Breast epithelium (tissue), 4 donors: Measurements from ENCODE around the gene CLSTN2. TPM values are rescaled to one million over a fixed set of nuclear protein-coding genes. Genes with fewer than 3 reads are reported as not detected.

Experiments used
- DNase-seq, 2 donors: peaks; one replicate each; pipeline ENCODE4 v3.0.0-alpha.2; 2019; ENCODE audit warnings: low spot score in 2 of 2
- H3K27ac ChIP-seq, 2 donors: fragments of 200-600 bp; sonication (generic) in 1 of 2; one replicate each; pipeline ENCODE4 v1.5.1; 2016 to 2019; ENCODE audit warnings: mild to moderate bottlenecking in 1 of 2
- H3K27me3 ChIP-seq, 2 donors: fragments of 200-600 bp; sonication (generic) in 1 of 2; one replicate each; pipeline versions ENCODE4 v1.5.1 to v1.6.0; 2017 to 2019; ENCODE audit warnings: control low read depth in 1 of 2, mild to moderate bottlenecking in 1 of 2
- H3K36me3 ChIP-seq: fragments of 200-600 bp; one replicate; pipeline ENCODE4 v1.5.1; 2019
- H3K4me1 ChIP-seq, 2 donors: fragments of 200-600 bp; sonication (generic); one replicate each; pipeline ENCODE4 v1.5.1; 2016 to 2019; ENCODE audit warnings: control low read depth in 1 of 2
- H3K4me3 ChIP-seq, 3 donors: fragments of 200-600 bp; sonication (generic); 1 replicate in 2 of 3; 2 replicates in 1 of 3; pipeline ENCODE4 v1.5.1; 2016 to 2019; ENCODE audit warnings: mild to moderate bottlenecking in 3 of 3, moderate library complexity in 2 of 3
- H3K9me3 ChIP-seq, 2 donors: fragments of 200-600 bp; sonication (generic) in 1 of 2; one replicate each; pipeline ENCODE4 v1.5.1; 2016 to 2019; ENCODE audit warnings: control low read depth in 1 of 2
- POLR2A ChIP-seq: fragments of 450-650 bp; IDR thresholded peaks from one replicate; pipeline ENCODE4 v1.6.1; 2016; ENCODE audit warnings: antibody characterized with exemption, mild to moderate bottlenecking, moderate library complexity
- POLR2AphosphoS5 ChIP-seq, 3 donors: sonication (generic); formaldehyde crosslinking; IDR thresholded peaks; one replicate each; pipeline ENCODE4 v1.6.1; 2017; ENCODE audit warnings: antibody characterized with exemption in 3 of 3
- intact Hi-C: fragments of 100-400 bp; cut with DNase I; formaldehyde crosslinking; loops from one replicate; pipeline ENCODE4 v1.15.1; 2023; ENCODE audit warnings: low total_unique reads
- total RNA-seq, 3 donors: library from RNA; depleted of rRNA; stranded (reverse); fragments of >200 nt; gene quantifications; one replicate each; pipeline ENCODE4 v1.1.0, GENCODE V29; 2016
- TF ChIP-seq, protein P1 (sequence below), 3 donors: fragments of 450-650 bp; IDR thresholded peaks; one replicate each; pipeline ENCODE4 v1.5.1; 2016 to 2017; ENCODE audit warnings: antibody characterized with exemption in 3 of 3, mild to moderate bottlenecking in 3 of 3, moderate library complexity in 3 of 3

Gene CLSTN2
- total RNA-seq, 3 donors from 2014 or later: 15.5 to 75.5 (median 33.1) TPM

DNA sequence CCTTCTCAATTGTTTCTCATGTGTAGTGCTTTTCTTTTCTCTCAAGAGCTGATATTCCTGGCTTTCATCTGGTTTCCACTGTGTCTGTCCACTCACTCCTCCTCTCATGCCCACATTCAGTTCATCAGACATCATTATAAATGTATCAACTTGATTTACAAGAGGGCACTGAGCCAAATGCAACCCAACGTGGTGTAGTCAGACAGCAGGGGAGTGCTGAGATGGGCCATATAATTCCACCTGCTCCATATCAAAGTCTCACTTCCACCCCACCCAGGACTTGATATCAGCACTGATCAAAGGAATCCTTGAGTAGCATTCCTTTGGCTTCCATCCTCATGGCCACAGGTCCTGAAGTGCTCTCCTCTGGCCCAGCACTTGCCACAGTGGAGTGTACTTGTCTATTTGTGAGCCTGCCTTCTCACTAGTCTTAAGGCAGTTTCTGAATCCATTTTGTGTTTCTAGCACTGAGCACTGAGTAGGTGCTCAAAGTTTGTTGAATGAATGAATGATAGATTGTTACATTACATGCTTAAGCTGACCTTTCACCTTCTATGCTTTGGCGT lies 252.8 kb downstream of the CLSTN2 start:
- intact Hi-C loops: no loop called here
- H3K27me3 ChIP-seq: no peaks in the 10 kb centered on the region
- H3K27ac ChIP-seq: no peak overlapping the region
- no peak for DNase-seq
- H3K4me1 ChIP-seq: no peaks in the 10 kb centered on the region
- H3K9me3 ChIP-seq: no peaks in the 10 kb centered on the region
- TF ChIP-seq POLR2A (no peak), POLR2AphosphoS5 (IDR thresholded peaks at IDR 0.05) (no peak)
- TF ChIP-seq, protein P1, sequence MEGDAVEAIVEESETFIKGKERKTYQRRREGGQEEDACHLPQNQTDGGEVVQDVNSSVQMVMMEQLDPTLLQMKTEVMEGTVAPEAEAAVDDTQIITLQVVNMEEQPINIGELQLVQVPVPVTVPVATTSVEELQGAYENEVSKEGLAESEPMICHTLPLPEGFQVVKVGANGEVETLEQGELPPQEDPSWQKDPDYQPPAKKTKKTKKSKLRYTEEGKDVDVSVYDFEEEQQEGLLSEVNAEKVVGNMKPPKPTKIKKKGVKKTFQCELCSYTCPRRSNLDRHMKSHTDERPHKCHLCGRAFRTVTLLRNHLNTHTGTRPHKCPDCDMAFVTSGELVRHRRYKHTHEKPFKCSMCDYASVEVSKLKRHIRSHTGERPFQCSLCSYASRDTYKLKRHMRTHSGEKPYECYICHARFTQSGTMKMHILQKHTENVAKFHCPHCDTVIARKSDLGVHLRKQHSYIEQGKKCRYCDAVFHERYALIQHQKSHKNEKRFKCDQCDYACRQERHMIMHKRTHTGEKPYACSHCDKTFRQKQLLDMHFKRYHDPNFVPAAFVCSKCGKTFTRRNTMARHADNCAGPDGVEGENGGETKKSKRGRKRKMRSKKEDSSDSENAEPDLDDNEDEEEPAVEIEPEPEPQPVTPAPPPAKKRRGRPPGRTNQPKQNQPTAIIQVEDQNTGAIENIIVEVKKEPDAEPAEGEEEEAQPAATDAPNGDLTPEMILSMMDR (IDR thresholded peaks at IDR 0.05): no peak
- no peaks in the 10 kb centered on the region for H3K36me3 ChIP-seq
- H3K4me3 ChIP-seq: no peak overlapping the region

DNA sequence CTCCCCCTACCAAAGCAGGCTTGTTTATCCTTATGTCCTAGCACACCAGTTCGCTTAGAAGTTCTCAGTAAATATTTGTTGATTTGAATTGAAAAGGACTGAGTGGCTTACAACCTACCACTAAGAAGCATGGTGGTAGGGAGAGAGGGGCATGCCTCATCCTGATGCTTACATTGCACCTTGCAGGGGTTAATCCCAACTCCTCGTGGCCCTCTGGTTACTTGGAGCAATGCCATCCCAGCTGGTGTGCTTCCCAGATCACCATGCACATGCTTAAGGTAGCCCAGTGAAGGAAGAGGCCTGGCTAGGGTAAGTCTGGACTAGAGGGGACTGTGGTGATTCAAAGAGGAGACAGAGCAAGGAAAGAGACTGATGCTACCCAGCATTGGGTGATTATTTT lies 253.3 kb downstream of the CLSTN2 start:
- H3K36me3 ChIP-seq: no peaks in the 10 kb centered on the region
- no peaks in the 10 kb centered on the region for H3K27me3 ChIP-seq
- intact Hi-C loops: no loop called here
- DNase-seq: no peak
- TF ChIP-seq, protein P1 (IDR thresholded peaks at IDR 0.05): no peak
- TF ChIP-seq POLR2A: no peak
- no peaks in the 10 kb centered on the region for H3K4me1 ChIP-seq
- H3K4me3 ChIP-seq: no peak overlapping the region
- H3K9me3 ChIP-seq: peaks cover 0 to 1% of the 10 kb centered on the region in 2 donors
- no peak overlapping the region for H3K27ac ChIP-seq

DNA sequence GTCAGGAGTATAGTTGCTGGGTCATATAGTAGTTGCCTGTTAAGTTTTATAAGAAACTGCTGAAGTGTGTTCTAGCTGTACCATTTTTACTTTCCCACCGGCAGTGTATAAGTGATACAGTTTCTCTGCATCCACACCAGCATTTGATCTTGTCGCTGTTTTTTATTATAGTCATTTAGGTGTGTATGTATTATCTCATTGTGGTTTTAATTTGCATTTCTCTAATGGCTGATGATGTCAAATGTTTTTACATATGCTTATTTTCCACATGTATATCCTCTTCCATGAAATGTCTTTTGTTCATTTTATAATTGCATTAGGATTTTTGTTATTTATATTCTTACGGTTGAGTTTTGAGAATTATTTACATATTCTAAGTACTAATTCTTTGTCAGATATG lies 254.3 kb downstream of the CLSTN2 start:
- no peak for TF ChIP-seq POLR2A
- TF ChIP-seq, protein P1 (IDR thresholded peaks at IDR 0.05): no peak
- no peak for TF ChIP-seq POLR2AphosphoS5 (IDR thresholded peaks at IDR 0.05)
- DNase-seq: no peak
- Histone ChIP-seq H3K4me1 (no peaks in the 10 kb centered on the region), H3K27ac (no peak overlapping the region), H3K4me3 (no peak overlapping the region), H3K36me3 (no peaks in the 10 kb centered on the region), H3K27me3 (no peaks in the 10 kb centered on the region), H3K9me3 (peaks cover 0 to 10% of the 10 kb centered on the region in 2 donors)
- intact Hi-C loops: no loop called here

DNA sequence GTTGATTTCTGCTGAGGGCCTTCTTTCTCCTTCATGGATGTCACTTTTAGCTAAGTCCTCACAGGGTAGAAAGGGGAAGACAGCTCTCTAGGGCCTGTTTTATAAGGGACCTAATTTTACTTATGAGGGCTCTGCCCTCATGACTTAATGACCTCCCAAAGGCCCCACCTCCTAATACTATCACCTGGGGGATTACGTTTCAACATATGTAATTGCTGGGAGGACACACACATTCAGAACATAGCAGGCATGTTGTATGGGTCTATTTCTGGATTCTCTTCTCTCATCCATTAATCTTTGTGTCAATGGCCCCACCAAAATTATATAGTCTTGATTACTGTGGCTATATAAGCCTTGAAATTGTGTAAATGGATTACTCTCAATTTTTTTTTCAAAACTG lies 255.0 kb downstream of the CLSTN2 start:
- H3K27ac ChIP-seq: no peak overlapping the region

GRCh38 chr3:140196970-140197369 lies 262.0 kb downstream of the CLSTN2 start:
- TF ChIP-seq POLR2AphosphoS5 (IDR thresholded peaks at IDR 0.05): no peak
- no peak for TF ChIP-seq POLR2A
- TF ChIP-seq, protein P1 (IDR thresholded peaks at IDR 0.05): no peak

More for the DNA sequence above, 255.0 kb downstream of the CLSTN2 start:
- Histone ChIP-seq H3K4me1 (no peaks in the 10 kb centered on the region), H3K9me3 (peaks cover 0 to 10% of the 10 kb centered on the region in 2 donors), H3K27me3 (no peaks in the 10 kb centered on the region), H3K36me3 (no peaks in the 10 kb centered on the region), H3K4me3 (no peak overlapping the region)
- intact Hi-C loops: no loop called here
- TF ChIP-seq POLR2AphosphoS5 (IDR thresholded peaks at IDR 0.05) (no peak), POLR2A (no peak)
- TF ChIP-seq, protein P1 (IDR thresholded peaks at IDR 0.05): no peak
- DNase-seq: no peak

More at GRCh38 chr3:140196970-140197369, 262.0 kb downstream of the CLSTN2 start:
- H3K4me1 ChIP-seq: no peaks in the 10 kb centered on the region
- peaks cover 0 to 10% of the 10 kb centered on the region in 2 donors for H3K9me3 ChIP-seq
- DNase-seq: no peak
- H3K36me3 ChIP-seq: no peaks in the 10 kb centered on the region
- H3K27me3 ChIP-seq: no peaks in the 10 kb centered on the region
- intact Hi-C loops: no loop called here
- H3K27ac ChIP-seq: no peak overlapping the region
- H3K4me3 ChIP-seq: no peak overlapping the region
